HEK293T (cell line): ENCODE measurements around the gene TRIM8.

ENCODE experiments used
- ARNT ChIP-seq: fragments of 450-650 bp; IDR thresholded peaks from 2 replicates; pipeline ENCODE4 v1.6.1; 2017; ENCODE audit warnings: mild to moderate bottlenecking
- BHLHE40 ChIP-seq: fragments of 450-650 bp; IDR thresholded peaks from 2 replicates; pipeline ENCODE4 v1.6.1; 2016; ENCODE audit warnings: mild to moderate bottlenecking, moderate library complexity, borderline replicate concordance
- CTBP1 ChIP-seq: fragments of 450-650 bp; IDR thresholded peaks from 2 replicates; pipeline ENCODE4 v1.6.1; 2016; ENCODE audit warnings: borderline replicate concordance
- ELF4 ChIP-seq: fragments of 450-650 bp; IDR thresholded peaks from 2 replicates; pipeline ENCODE4 v1.6.1; 2017; ENCODE audit warnings: antibody characterized with exemption
- FOXA1 ChIP-seq: fragments of 450-650 bp; IDR thresholded peaks from 2 replicates; pipeline ENCODE4 v1.6.1; 2016; ENCODE audit warnings: mild to moderate bottlenecking
- FOXK2 ChIP-seq: fragments of 450-650 bp; IDR thresholded peaks from 2 replicates; pipeline ENCODE4 v1.6.1; 2016; ENCODE audit warnings: mild to moderate bottlenecking
- FOXM1 ChIP-seq: fragments of 450-650 bp; IDR thresholded peaks from 2 replicates; pipeline ENCODE4 v1.6.1; 2017; ENCODE audit warnings: mild to moderate bottlenecking, borderline replicate concordance
- L3MBTL2 ChIP-seq: fragments of 450-650 bp; conservative IDR thresholded peaks from 2 replicates; pipeline ENCODE4 v1.6.1; 2016; ENCODE audit warnings: mild to moderate bottlenecking
- LEF1 ChIP-seq: fragments of 450-650 bp; IDR thresholded peaks from 2 replicates; pipeline ENCODE4 v1.6.1; 2017; ENCODE audit warnings: mild to moderate bottlenecking, borderline replicate concordance
- NFRKB ChIP-seq: fragments of 450-650 bp; IDR thresholded peaks from 2 replicates; pipeline ENCODE4 v1.6.1; 2016; ENCODE audit warnings: mild to moderate bottlenecking, moderate library complexity
- SP1 ChIP-seq: fragments of 450-650 bp; IDR thresholded peaks from 2 replicates; pipeline ENCODE4 v1.6.1; 2017
- SUZ12 ChIP-seq: fragments of 450-650 bp; IDR thresholded peaks from 2 replicates; pipeline ENCODE4 v1.6.1; 2016; ENCODE audit warnings: mild to moderate bottlenecking
- ZNF384 ChIP-seq: fragments of 450-650 bp; IDR thresholded peaks from 2 replicates; pipeline ENCODE4 v1.6.1; 2016

GRCh38 chr10:102642736-102643335, 1.4 kb upstream of the TRIM8 start:
- TF ChIP-seq FOXA1 (no peak), SP1 (no peak), CTBP1 (no peak), FOXM1 (no peak), SUZ12 (no peak), BHLHE40 (no peak), ELF4 (no peak), ARNT (no peak), LEF1 (no peak), ZNF384 (no peak; the same call in 1 of the 2 replicates), L3MBTL2 (no peak), NFRKB (no peak), FOXK2 (no peak)
